C4-2B (cell line): ENCODE results near the gene BFSP1.

ENCODE experiments used
- H3K27ac ChIP-seq: fragments of 450-650 bp; 2 replicates; pipeline ENCODE4 v1.5.1; 2017
- CTCF ChIP-seq: fragments of 450-650 bp; conservative IDR thresholded peaks from 2 replicates; pipeline ENCODE4 v1.5.1; 2017; ENCODE audit warnings: mild to moderate bottlenecking
- ZFX ChIP-seq: fragments of 450-650 bp; IDR thresholded peaks from 2 replicates; pipeline ENCODE4 v1.6.1; 2017

BFSP1 gene

GRCh38 chr20:17488916-17489600, 42.1 kb downstream of the BFSP1 start:
- TF ChIP-seq CTCF (no peak), ZFX (no peak)
- no peak overlapping the region for H3K27ac ChIP-seq

GRCh38 chr20:17485017-17485416, 46.2 kb downstream of the BFSP1 start:
- TF ChIP-seq CTCF (no peak), ZFX (no peak)
- no peak overlapping the region for H3K27ac ChIP-seq

GRCh38 chr20:17482536-17482935, 48.6 kb downstream of the BFSP1 start:
- no peak for TF ChIP-seq ZFX
- no peak for TF ChIP-seq CTCF
- no peak overlapping the region for H3K27ac ChIP-seq

- H3K27ac ChIP-seq: no peak overlapping the region
- TF ChIP-seq CTCF (no peak), ZFX (no peak)
Observed at GRCh38 chr20:17481661-17482060, 49.5 kb downstream of the BFSP1 start.

GRCh38 chr20:17480696-17481095, 50.5 kb downstream of the BFSP1 start:
- no peak overlapping the region for H3K27ac ChIP-seq
- no peak for TF ChIP-seq ZFX
- TF ChIP-seq CTCF: no peak

GRCh38 chr20:17479063-17479657, 52.0 kb downstream of the BFSP1 start:
- H3K27ac ChIP-seq: no peak overlapping the region
- TF ChIP-seq ZFX (no peak), CTCF (no peak)

GRCh38 chr20:17473659-17474058, 57.5 kb downstream of the BFSP1 start:
- TF ChIP-seq ZFX (no peak), CTCF (no peak)
- no peak overlapping the region for H3K27ac ChIP-seq
